ENCODE measurements around the gene AFAP1L2.

AFAP1L2 gene

GRCh38 chr10:114274616-114275453 is 129.5 kb downstream of the AFAP1L2 start:
- FAIRE-seq = no peak

GRCh38 chr10:114273910-114274309 is 130.4 kb downstream of the AFAP1L2 start:
- FAIRE-seq (no peak), DNase-seq (ENCODE audit: low spot score) (no peak)

More at GRCh38 chr10:114274616-114275453, 129.5 kb downstream of the AFAP1L2 start:
- DNase-seq (ENCODE audit: low spot score) = no peak

- FAIRE-seq (no peak), DNase-seq (ENCODE audit: low spot score) (no peak)
Observed at GRCh38 chr10:114272696-114273095, 131.6 kb downstream of the AFAP1L2 start.

GRCh38 chr10:114271779-114272167 is 132.5 kb downstream of the AFAP1L2 start:
- peak; percentile 74 for FAIRE-seq
- DNase-seq (ENCODE audit: low spot score) = peak; percentile 84

- peak; percentile 70 for DNase-seq (ENCODE audit: low spot score)
- no peak for FAIRE-seq
Observed at GRCh38 chr10:114271075-114271778, 133.1 kb downstream of the AFAP1L2 start.

GRCh38 chr10:114266521-114266920 is 137.8 kb downstream of the AFAP1L2 start:
- FAIRE-seq = no peak
- peak; percentile 32 for DNase-seq (ENCODE audit: low spot score)

GRCh38 chr10:114265392-114266053 is 138.8 kb downstream of the AFAP1L2 start:
- FAIRE-seq (no peak), DNase-seq (ENCODE audit: low spot score) (no peak)

GRCh38 chr10:114262496-114262895 is 141.8 kb downstream of the AFAP1L2 start:
- no peak for FAIRE-seq
- no peak for DNase-seq (ENCODE audit: low spot score)

- DNase-seq (ENCODE audit: low spot score) = peak; percentile 46
- no peak for FAIRE-seq
Observed at GRCh38 chr10:114261076-114261475, 143.2 kb downstream of the AFAP1L2 start.

- FAIRE-seq = no peak
- DNase-seq (ENCODE audit: low spot score) = no peak
Observed at GRCh38 chr10:114260366-114260765, 143.9 kb downstream of the AFAP1L2 start.

GRCh38 chr10:114259824-114260223 is 144.5 kb downstream of the AFAP1L2 start:
- FAIRE-seq = peak; percentile 46
- DNase-seq (ENCODE audit: low spot score) = no peak

- FAIRE-seq (no peak), DNase-seq (ENCODE audit: low spot score) (no peak)
Observed at GRCh38 chr10:114258274-114258840, 145.9 kb downstream of the AFAP1L2 start.

- DNase-seq (ENCODE audit: low spot score) = no peak
- FAIRE-seq = no peak
Observed at GRCh38 chr10:114257498-114257897, 146.8 kb downstream of the AFAP1L2 start.

GRCh38 chr10:114256822-114257221 is 147.5 kb downstream of the AFAP1L2 start:
- no peak for FAIRE-seq
- DNase-seq (ENCODE audit: low spot score) = no peak

- FAIRE-seq (no peak), DNase-seq (ENCODE audit: low spot score) (no peak)
Observed at GRCh38 chr10:114256008-114256765, 148.1 kb downstream of the AFAP1L2 start.

GRCh38 chr10:114255227-114255626 is 149.1 kb downstream of the AFAP1L2 start:
- FAIRE-seq = no peak
- no peak for DNase-seq (ENCODE audit: low spot score)

- DNase-seq (ENCODE audit: low spot score) = no peak
- no peak for FAIRE-seq
Observed at GRCh38 chr10:114252883-114253282, 151.4 kb downstream of the AFAP1L2 start.

GRCh38 chr10:114252092-114252491 is 152.2 kb downstream of the AFAP1L2 start:
- no peak for DNase-seq (ENCODE audit: low spot score)
- no peak for FAIRE-seq

GRCh38 chr10:114250716-114251115 is 153.6 kb downstream of the AFAP1L2 start:
- FAIRE-seq (no peak), DNase-seq (ENCODE audit: low spot score) (no peak)

GRCh38 chr10:114250236-114250635 is 154.1 kb downstream of the AFAP1L2 start:
- DNase-seq (ENCODE audit: low spot score) (no peak), FAIRE-seq (no peak)

All from urothelium cell line (cell line).